Psoas muscle (tissue), 8 donors: Measurements from ENCODE around the gene ACO2. TPM values are rescaled to one million over a fixed set of nuclear protein-coding genes. Genes with fewer than 3 reads are reported as not detected.

Experiments
- ATAC-seq, 4 donors: fragments of 200-7000 bp; cut with Tn5 transposase; one replicate each; pipeline ENCODE4 v1.9.1; 2020; ENCODE audit warnings: moderate library complexity in 3 of 4, mild to moderate bottlenecking in 2 of 4
- DNase-seq, 2 donors: peaks; one replicate each; pipeline ENCODE4 v3.0.0-alpha.2; 2020
- H3K27ac ChIP-seq: fragments of 200-600 bp; one replicate; pipeline ENCODE4 v1.8.0; 2022
- H3K27me3 ChIP-seq, 3 donors: fragments of 200-600 bp in 1 of 3; one replicate each; pipeline versions ENCODE4 v1.6.1 to v1.8.0; 2013 to 2022; ENCODE audit warnings: low read length in 2 of 3, mild to moderate bottlenecking in 2 of 3, moderate library complexity in 1 of 3; ENCODE audit not compliant: insufficient read depth in 3 of 3
- H3K36me3 ChIP-seq, 2 donors: fragments of 200-600 bp in 1 of 2; one replicate each; pipeline versions ENCODE4 v1.6.1 to v1.8.0; 2013 to 2022; ENCODE audit warnings: low read depth in 1 of 2, mild to moderate bottlenecking in 1 of 2, moderate library complexity in 1 of 2; ENCODE audit not compliant: insufficient read depth in 1 of 2
- H3K4me1 ChIP-seq: fragments of 200-600 bp; one replicate; pipeline ENCODE4 v1.8.0; 2022
- H3K4me3 ChIP-seq: fragments of 200-600 bp; one replicate; pipeline ENCODE4 v1.8.0; 2022; ENCODE audit warnings: mild to moderate bottlenecking
- H3K9me3 ChIP-seq: fragments of 200-600 bp; one replicate; pipeline ENCODE4 v1.8.0; 2022
- CTCF ChIP-seq: fragments of 200-600 bp; IDR thresholded peaks from one replicate; pipeline ENCODE4 v1.8.0; 2022; ENCODE audit warnings: antibody characterized with exemption
- WGBS, 3 donors: extraction: QIAGEN DNeasy Blood & Tissue Kit; methylation state at CpG; one replicate each; pipeline versions ENCODE4 v1.1.6 to v1.1.7; 2013; 5-methylcytosine and 5-hydroxymethylcytosine counted together
- intact Hi-C, 2 donors: fragments of 100-400 bp; cut with DNase I; formaldehyde crosslinking; loops; one replicate each; pipeline versions ENCODE4 v1.11.0 to v1.14.2; 2022
- polyA plus RNA-seq, 3 donors: library from polyadenylated mRNA; stranded (reverse); fragments of 200-250 nt; gene quantifications; one replicate each; pipeline ENCODE4 v1.2.3, GENCODE V29; 2013
- total RNA-seq, 4 donors: library from RNA; stranded (reverse); fragmentation: NEBNext Ultra II Directional in 2 of 4; extraction: Animal tissue kit (Norgen Biotek cat#: 25700) in 2 of 4; gene quantifications; one replicate each; pipeline versions ENCODE4 v1.2.1 to v1.2.4, GENCODE V29; 2021 to 2023
- donor health status: healthy with polysubstance abuse.
- donor health status: DM: no; HTN: no; CAD: no; lungs with moderate emphysema.
- donor health status: Bipolar disorder and iron deficiency.
- donor health status: healthy.
- donor health status: DM: yes; HTN: yes; CAD: no.
- donor health status: DM: no; HTN: no; CAD: no.
- donor health status: DM: no; HTN: no; CAD: no.
- donor health status: DM: yes; HTN: yes; CAD: no.

ACO2 gene
- total and polyA plus RNA-seq, 7 donors = 346 to 513 (median 458) TPM

GRCh38 chr22:41508770-41509170 is 39.9 kb downstream of the ACO2 start:
- Histone ChIP-seq H3K4me1 (peaks cover 70% of the 10 kb centered on the region), H3K36me3 (peaks cover 4 to 52% of the 10 kb centered on the region in 2 donors), H3K27ac (peak overlapping the region; percentile 58), H3K4me3 (no peak overlapping the region), H3K9me3 (no peaks in the 10 kb centered on the region), H3K27me3 (no peaks in the 10 kb centered on the region)
- 31 to 59% (median 36%) methylated on average over 12 of the region's 12 CpGs for WGBS, 3 donors
- TF ChIP-seq CTCF = no peak
- peak in 1 of 2 donors; percentile 53 for DNase-seq
- ATAC-seq = no peak
- intact Hi-C loops = no loop called here

- Histone ChIP-seq H3K36me3 (peaks cover 4 to 77% of the 10 kb centered on the region in 2 donors), H3K4me1 (peaks cover 68% of the 10 kb centered on the region), H3K27me3 (no peaks in the 10 kb centered on the region), H3K27ac (peak overlapping the region; percentile 74), H3K4me3 (peak overlapping the region; percentile 9), H3K9me3 (no peaks in the 10 kb centered on the region)
- DNase-seq = peak in 1 of 2 donors; percentile 54
- intact Hi-C loops = loop anchor here (5.0 kb wide), 2 partner anchors 39 to 64 kb away; partner anchors contain the start of gene TOB2 (in 1 of the 2)
- peak; percentile 50 to 66 (median 62) for ATAC-seq
- 28 to 42% (median 30%) methylated on average over 2 of the region's 2 CpGs for WGBS, 3 donors
- no peak for TF ChIP-seq CTCF
These were observed 42.6 kb downstream of the ACO2 start for GRCh38 chr22:41511521-41511968.

GRCh38 chr22:41512421-41513194 is 43.7 kb downstream of the ACO2 start:
- peak; percentile 79 to 84 (median 82) for ATAC-seq
- DNase-seq = peak; percentile 66 to 87
- Histone ChIP-seq H3K4me3 (peak overlapping the region; percentile 11), H3K4me1 (peaks cover 71% of the 10 kb centered on the region), H3K36me3 (peaks cover 4 to 87% of the 10 kb centered on the region in 2 donors), H3K9me3 (no peaks in the 10 kb centered on the region), H3K27ac (peak overlapping the region; percentile 74), H3K27me3 (no peaks in the 10 kb centered on the region)
- intact Hi-C loops = loop anchor here (5.0 kb wide), 2 partner anchors 40 to 65 kb away; partner anchors contain the start of gene TOB2 (in 1 of the 2)
- 31 to 40% (median 32%) methylated on average over 17 of the region's 17 CpGs for WGBS, 3 donors
- no peak for TF ChIP-seq CTCF

GRCh38 chr22:41513391-41513790 is 44.5 kb downstream of the ACO2 start:
- intact Hi-C loops = loop anchor here (5.0 kb wide), 2 partner anchors 41 to 66 kb away; partner anchors contain the start of gene TOB2 (in 1 of the 2)
- TF ChIP-seq CTCF = no peak
- Histone ChIP-seq H3K9me3 (no peaks in the 10 kb centered on the region), H3K36me3 (peaks cover 4 to 84% of the 10 kb centered on the region in 2 donors), H3K4me1 (peaks cover 74% of the 10 kb centered on the region), H3K27ac (peak overlapping the region; percentile 74), H3K27me3 (no peaks in the 10 kb centered on the region), H3K4me3 (no peak overlapping the region)
- peak in 1 of 2 donors; percentile 80 for DNase-seq
- WGBS, 3 donors = 29 to 40% (median 31%) methylated on average over 5 of the region's 5 CpGs
- ATAC-seq = peak in 3 of 4 donors; percentile 3 to 74 (median 13)
